K562 (cell line): ENCODE data around the gene SMAD3. TPM values are rescaled to one million over a fixed set of nuclear protein-coding genes. Genes with fewer than 3 reads are reported as not detected.

Experiments
- BRD9 ChIP-seq: fragments of 450-650 bp; IDR thresholded peaks from 2 replicates; pipeline ENCODE4 v1.6.1; 2018; ENCODE audit warnings: low read depth; ENCODE audit not compliant: partially characterized antibody
- FOXJ2 ChIP-seq: fragments of 200-800 bp; sonication (Bioruptor generic); IDR thresholded peaks from 2 replicates; pipeline ENCODE4 v1.6.1; 2016; ENCODE audit warnings: missing genetic modification characterization, missing compliant biosample characterization
- HDGF ChIP-seq: fragments of 450-650 bp; IDR thresholded peaks from 2 replicates; pipeline ENCODE4 v1.6.1; 2016
- KAT2B ChIP-seq: IDR thresholded peaks from one replicate; pipeline ENCODE4 v1.6.1; 2012; ENCODE audit warnings: low read depth, mild to moderate bottlenecking, control low read depth, inconsistent platforms, low read length, moderate library complexity
- LEF1 ChIP-seq: fragments of 450-650 bp; IDR thresholded peaks from 2 replicates; pipeline ENCODE4 v1.6.1; 2016; ENCODE audit warnings: mild to moderate bottlenecking
- NCOA1 ChIP-seq: fragments of 450-650 bp; IDR thresholded peaks from 2 replicates; pipeline ENCODE4 v1.6.1; 2016; ENCODE audit warnings: low read depth
- NR4A1 ChIP-seq, 2 experiments: fragments of 250-450 bp in 1 of 2; fragments of 450-650 bp in 1 of 2; sonication (Bioruptor Pico) in 1 of 2; IDR thresholded peaks; 2 replicates each; pipeline versions ENCODE4 v1.4.0 to v1.6.1; 2016 to 2020; ENCODE audit warnings: mild to moderate bottlenecking in 2 of 2, missing compliant biosample characterization in 1 of 2, missing genetic modification characterization in 1 of 2, moderate library complexity in 1 of 2
- PTTG1 ChIP-seq: fragments of 450-650 bp; IDR thresholded peaks from 2 replicates; pipeline ENCODE4 v1.6.1; 2016; ENCODE audit warnings: low read depth, mild to moderate bottlenecking, missing genetic modification characterization, missing compliant biosample characterization
- SIN3B ChIP-seq: fragments of 450-650 bp; IDR thresholded peaks from 2 replicates; pipeline ENCODE4 v1.6.1; 2017; ENCODE audit warnings: low read depth, mild to moderate bottlenecking, moderate library complexity
- SMAD2 ChIP-seq: fragments of 150-350 bp; IDR thresholded peaks from 2 replicates; pipeline ENCODE4 v1.6.1; 2014; ENCODE audit warnings: low read depth, mild to moderate bottlenecking, low read length
- ZBTB1 ChIP-seq: sonication (generic); formaldehyde crosslinking; IDR thresholded peaks from 2 replicates; pipeline ENCODE4 v1.8.1; 2023; ENCODE audit warnings: missing genetic modification reagents, low read depth, mild to moderate bottlenecking, borderline replicate concordance
- ZNF212 ChIP-seq: fragments of 450-650 bp; formaldehyde crosslinking; IDR thresholded peaks from 2 replicates; pipeline ENCODE4 v1.4.0; 2020; ENCODE audit warnings: mild to moderate bottlenecking
- ZNF24 ChIP-seq: fragments of 450-650 bp; IDR thresholded peaks from 2 replicates; pipeline ENCODE4 v1.6.1; 2016
- ZNF408 ChIP-seq: fragments of 250-450 bp; sonication (Bioruptor Pico); IDR thresholded peaks from 2 replicates; pipeline ENCODE4 v1.4.0; 2020; ENCODE audit warnings: low read depth, mild to moderate bottlenecking, moderate library complexity
- ZNF76 ChIP-seq: fragments of 250-450 bp; sonication (Bioruptor Pico); IDR thresholded peaks from 2 replicates; pipeline ENCODE4 v1.4.0; 2020; ENCODE audit warnings: mild to moderate bottlenecking, moderate library complexity, borderline replicate concordance
- ZNF77 ChIP-seq: fragments of 250-450 bp; sonication (Bioruptor Pico); IDR thresholded peaks from 2 replicates; pipeline ENCODE4 v1.5.0; 2020
- polyA plus RNA-seq, 8 experiments: library from polyadenylated mRNA; depleted of rRNA in 4 of 8; stranded (reverse) in 5 of 8; unstranded in 3 of 8; fragments of >200 nt; fragmentation: Nextera tagmentation in 2 of 8; fragmentation: Illumina TruSeq in 1 of 8; extraction: Ambion mirVana in 2 of 8; extraction: Trizol in 1 of 8; gene quantifications; 2 replicates each; pipeline versions ENCODE4 v1.2.1 to v1.2.3, GENCODE V29; 2011 to 2014; ENCODE audit warnings: inconsistent platforms in 1 of 8, missing spikeins in 1 of 8
- total RNA-seq, 7 experiments: library from RNA; depleted of rRNA in 6 of 7; stranded (reverse); fragments of >200 nt in 6 of 7; fragmentation: Illumina TruSeq in 2 of 7; extraction: Trizol in 2 of 7; gene quantifications; 2 replicates each; pipeline versions ENCODE4 v1.2.1 to v1.2.3, GENCODE V29; 2011 to 2021; ENCODE audit warnings: low replicate concordance in 1 of 7
- TF ChIP-seq, protein P1 (sequence below): sonication (generic); formaldehyde crosslinking; IDR thresholded peaks from 2 replicates; pipeline ENCODE4 v1.9.0; 2022; ENCODE audit warnings: mild to moderate bottlenecking, missing genetic modification reagents
- TF ChIP-seq, protein P2 (sequence below): fragments of 250-450 bp; sonication (Bioruptor Pico); IDR thresholded peaks from 2 replicates; pipeline ENCODE4 v1.9.0; 2021; ENCODE audit warnings: mild to moderate bottlenecking, inconsistent platforms
- TF ChIP-seq, protein P3 (sequence below): fragments of 250-450 bp; sonication (Bioruptor Pico); IDR thresholded peaks from 2 replicates; pipeline ENCODE4 v1.5.0; 2022; ENCODE audit warnings: mild to moderate bottlenecking
- TF ChIP-seq, protein P4 (sequence below): fragments of 250-450 bp; sonication (Bioruptor Pico); IDR thresholded peaks from 2 replicates; pipeline ENCODE4 v1.5.1; 2021; ENCODE audit warnings: mild to moderate bottlenecking
- TF ChIP-seq, protein P5 (sequence below): fragments of 450-650 bp; formaldehyde crosslinking; conservative IDR thresholded peaks from 2 replicates; pipeline ENCODE4 v1.4.0; 2022; ENCODE audit warnings: mild to moderate bottlenecking, missing genetic modification characterization

Gene SMAD3
- total and polyA plus RNA-seq, 9 of the 15 experiments (the other 6 are each of a cell fraction or from before 2014, with no cell fraction given) = 4.3 to 39.2 (median 11.1) TPM

DNA sequence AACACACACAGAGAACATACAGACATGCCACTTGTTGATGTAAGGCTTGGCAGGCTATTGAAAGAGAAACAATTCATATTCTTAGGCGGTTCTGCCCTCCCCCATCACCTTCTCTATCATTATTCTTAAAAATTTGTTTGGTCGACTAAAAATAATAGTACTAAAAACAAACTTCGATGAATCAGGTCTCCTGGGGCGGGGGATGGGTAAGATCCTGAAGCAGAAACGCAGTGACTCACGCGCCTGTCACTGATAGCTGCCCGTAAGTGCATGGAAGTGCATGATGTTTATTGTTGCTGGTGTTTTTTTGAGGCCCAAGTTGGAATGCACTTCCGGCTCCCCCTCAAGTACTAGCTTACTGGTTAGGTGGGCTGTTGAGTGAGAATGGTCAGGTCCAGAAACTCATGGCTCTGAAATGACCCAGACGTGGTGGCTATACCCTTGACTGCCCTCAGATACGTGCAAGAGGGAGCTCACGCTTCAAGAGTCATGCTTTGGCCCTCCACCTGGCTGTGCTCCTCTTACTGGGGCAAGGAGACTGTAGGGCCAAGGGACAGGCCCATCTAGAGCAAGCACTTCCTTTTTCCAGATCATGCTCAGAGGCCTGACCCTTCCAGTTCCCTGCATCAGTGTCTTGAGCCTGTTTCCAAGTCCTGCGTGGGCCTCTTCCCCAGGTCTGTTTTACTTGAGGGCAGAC, 10.9 kb downstream of the SMAD3 start (continued):
- TF ChIP-seq, protein P1, sequence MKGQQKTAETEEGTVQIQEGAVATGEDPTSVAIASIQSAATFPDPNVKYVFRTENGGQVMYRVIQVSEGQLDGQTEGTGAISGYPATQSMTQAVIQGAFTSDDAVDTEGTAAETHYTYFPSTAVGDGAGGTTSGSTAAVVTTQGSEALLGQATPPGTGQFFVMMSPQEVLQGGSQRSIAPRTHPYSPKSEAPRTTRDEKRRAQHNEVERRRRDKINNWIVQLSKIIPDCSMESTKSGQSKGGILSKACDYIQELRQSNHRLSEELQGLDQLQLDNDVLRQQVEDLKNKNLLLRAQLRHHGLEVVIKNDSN (CRISPR knock-in tag) = no peak
- TF ChIP-seq NR4A1 (CRISPR knock-in tag; IDR thresholded peaks at IDR 0.05) (no peak), NR4A1 (tag; IDR thresholded peaks at IDR 0.05) (no peak), HDGF (no peak), PTTG1 (no peak), ZNF76 (no peak), FOXJ2 (tag) (peak; percentile 66; the same call in 1 of the 2 replicates), SMAD2 (no peak), NCOA1 (peak; percentile 55; the same call in 1 of the 2 replicates), ZNF212 (no peak), ZBTB1 (CRISPR knock-in tag) (no peak), SIN3B (no peak), KAT2B (no peak), BRD9 (peak; percentile 73), LEF1 (peak; percentile 81), ZNF77 (CRISPR knock-in tag) (no peak), ZNF408 (CRISPR knock-in tag) (no peak), ZNF24 (no peak)
- TF ChIP-seq, protein P2, sequence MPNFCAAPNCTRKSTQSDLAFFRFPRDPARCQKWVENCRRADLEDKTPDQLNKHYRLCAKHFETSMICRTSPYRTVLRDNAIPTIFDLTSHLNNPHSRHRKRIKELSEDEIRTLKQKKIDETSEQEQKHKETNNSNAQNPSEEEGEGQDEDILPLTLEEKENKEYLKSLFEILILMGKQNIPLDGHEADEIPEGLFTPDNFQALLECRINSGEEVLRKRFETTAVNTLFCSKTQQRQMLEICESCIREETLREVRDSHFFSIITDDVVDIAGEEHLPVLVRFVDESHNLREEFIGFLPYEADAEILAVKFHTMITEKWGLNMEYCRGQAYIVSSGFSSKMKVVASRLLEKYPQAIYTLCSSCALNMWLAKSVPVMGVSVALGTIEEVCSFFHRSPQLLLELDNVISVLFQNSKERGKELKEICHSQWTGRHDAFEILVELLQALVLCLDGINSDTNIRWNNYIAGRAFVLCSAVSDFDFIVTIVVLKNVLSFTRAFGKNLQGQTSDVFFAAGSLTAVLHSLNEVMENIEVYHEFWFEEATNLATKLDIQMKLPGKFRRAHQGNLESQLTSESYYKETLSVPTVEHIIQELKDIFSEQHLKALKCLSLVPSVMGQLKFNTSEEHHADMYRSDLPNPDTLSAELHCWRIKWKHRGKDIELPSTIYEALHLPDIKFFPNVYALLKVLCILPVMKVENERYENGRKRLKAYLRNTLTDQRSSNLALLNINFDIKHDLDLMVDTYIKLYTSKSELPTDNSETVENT (CRISPR knock-in tag) = no peak
- TF ChIP-seq, protein P3, sequence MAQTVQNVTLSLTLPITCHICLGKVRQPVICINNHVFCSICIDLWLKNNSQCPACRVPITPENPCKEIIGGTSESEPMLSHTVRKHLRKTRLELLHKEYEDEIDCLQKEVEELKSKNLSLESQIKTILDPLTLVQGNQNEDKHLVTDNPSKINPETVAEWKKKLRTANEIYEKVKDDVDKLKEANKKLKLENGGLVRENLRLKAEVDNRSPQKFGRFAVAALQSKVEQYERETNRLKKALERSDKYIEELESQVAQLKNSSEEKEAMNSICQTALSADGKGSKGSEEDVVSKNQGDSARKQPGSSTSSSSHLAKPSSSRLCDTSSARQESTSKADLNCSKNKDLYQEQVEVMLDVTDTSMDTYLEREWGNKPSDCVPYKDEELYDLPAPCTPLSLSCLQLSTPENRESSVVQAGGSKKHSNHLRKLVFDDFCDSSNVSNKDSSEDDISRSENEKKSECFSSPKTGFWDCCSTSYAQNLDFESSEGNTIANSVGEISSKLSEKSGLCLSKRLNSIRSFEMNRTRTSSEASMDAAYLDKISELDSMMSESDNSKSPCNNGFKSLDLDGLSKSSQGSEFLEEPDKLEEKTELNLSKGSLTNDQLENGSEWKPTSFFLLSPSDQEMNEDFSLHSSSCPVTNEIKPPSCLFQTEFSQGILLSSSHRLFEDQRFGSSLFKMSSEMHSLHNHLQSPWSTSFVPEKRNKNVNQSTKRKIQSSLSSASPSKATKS (CRISPR knock-in tag) = no peak
- TF ChIP-seq, protein P4, sequence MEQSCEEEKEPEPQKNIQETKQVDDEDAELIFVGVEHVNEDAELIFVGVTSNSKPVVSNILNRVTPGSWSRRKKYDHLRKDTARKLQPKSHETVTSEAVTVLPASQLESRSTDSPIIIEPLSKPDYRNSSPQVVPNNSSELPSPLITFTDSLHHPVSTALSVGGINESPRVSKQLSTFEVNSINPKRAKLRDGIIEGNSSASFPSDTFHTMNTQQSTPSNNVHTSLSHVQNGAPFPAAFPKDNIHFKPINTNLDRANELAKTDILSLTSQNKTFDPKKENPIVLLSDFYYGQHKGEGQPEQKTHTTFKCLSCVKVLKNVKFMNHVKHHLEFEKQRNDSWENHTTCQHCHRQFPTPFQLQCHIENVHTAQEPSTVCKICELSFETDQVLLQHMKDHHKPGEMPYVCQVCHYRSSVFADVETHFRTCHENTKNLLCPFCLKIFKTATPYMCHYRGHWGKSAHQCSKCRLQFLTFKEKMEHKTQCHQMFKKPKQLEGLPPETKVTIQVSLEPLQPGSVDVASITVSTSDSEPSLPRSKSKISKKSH (CRISPR knock-in tag) = no peak
- TF ChIP-seq, protein P5, sequence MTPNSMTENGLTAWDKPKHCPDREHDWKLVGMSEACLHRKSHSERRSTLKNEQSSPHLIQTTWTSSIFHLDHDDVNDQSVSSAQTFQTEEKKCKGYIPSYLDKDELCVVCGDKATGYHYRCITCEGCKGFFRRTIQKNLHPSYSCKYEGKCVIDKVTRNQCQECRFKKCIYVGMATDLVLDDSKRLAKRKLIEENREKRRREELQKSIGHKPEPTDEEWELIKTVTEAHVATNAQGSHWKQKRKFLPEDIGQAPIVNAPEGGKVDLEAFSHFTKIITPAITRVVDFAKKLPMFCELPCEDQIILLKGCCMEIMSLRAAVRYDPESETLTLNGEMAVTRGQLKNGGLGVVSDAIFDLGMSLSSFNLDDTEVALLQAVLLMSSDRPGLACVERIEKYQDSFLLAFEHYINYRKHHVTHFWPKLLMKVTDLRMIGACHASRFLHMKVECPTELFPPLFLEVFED = no peak
